ENCODE results near the gene FRMPD3. TPM values are rescaled to one million over a fixed set of nuclear protein-coding genes. Genes with fewer than 3 reads are reported as not detected.

FRMPD3 gene
- total RNA-seq, result 0.64 TPM

DNA sequence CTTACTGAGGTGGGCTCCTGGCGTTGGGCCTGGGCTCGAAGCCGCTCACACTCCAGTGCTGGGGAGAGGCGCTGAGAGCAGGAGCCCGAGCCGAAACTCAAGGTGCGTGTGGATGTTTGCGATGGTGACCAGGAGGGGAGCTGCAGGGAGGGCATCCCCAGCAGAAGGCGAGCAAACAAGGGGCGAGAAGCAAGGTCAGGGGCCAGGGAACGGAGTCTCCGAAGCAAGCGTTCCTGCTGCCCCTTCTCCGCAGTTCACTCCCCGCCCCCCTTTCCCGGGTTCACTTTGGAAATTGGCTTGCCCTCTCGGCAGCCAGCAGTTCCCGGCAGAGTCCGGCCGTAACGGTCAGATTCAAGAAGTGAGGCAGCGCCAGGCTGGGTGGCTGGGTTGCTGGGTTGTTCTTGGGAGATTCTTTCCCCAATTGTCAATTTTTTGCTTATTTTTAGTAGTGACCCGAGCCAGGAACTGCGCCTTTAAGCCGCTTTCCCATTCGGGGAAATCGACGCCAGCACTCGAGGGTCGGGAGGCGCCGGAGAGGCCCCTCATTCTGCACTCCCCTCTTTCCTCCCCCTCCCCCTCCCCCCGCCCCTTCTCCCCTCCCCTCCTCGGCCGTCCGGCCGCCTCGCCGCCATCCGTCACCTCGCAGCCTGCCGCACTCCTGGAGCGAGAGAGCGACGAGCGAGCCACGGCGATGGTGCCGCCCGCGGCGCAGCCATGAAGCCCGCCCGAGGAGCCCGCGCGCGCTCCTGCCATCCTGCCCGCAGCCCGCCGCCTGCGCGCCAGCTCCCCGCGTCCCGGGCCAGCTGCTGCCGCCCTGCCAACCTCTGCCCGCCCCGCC lies at the start of gene FRMPD3:
Gene FRMPD3, plus strand, starts transcription at position 655 of the 838 bp plus-strand sequence. CDS start 76,937 bp downstream, outside the sequence.
- Histone ChIP-seq H3K9me3 (no peaks in the 10 kb centered on the region), H3K27me3 (no peaks in the 10 kb centered on the region), H3K4me1 (no peaks in the 10 kb centered on the region), H3K27ac (no peak within 1 kb of the TSS), H3K36me3 (no peaks in the 10 kb centered on the region), H3K4me3 (peak within 1 kb of the TSS; percentile 48 to 64)
- no peak for DNase-seq (ENCODE audit: low spot score in 2 of 2)
- TF ChIP-seq, protein P1, sequence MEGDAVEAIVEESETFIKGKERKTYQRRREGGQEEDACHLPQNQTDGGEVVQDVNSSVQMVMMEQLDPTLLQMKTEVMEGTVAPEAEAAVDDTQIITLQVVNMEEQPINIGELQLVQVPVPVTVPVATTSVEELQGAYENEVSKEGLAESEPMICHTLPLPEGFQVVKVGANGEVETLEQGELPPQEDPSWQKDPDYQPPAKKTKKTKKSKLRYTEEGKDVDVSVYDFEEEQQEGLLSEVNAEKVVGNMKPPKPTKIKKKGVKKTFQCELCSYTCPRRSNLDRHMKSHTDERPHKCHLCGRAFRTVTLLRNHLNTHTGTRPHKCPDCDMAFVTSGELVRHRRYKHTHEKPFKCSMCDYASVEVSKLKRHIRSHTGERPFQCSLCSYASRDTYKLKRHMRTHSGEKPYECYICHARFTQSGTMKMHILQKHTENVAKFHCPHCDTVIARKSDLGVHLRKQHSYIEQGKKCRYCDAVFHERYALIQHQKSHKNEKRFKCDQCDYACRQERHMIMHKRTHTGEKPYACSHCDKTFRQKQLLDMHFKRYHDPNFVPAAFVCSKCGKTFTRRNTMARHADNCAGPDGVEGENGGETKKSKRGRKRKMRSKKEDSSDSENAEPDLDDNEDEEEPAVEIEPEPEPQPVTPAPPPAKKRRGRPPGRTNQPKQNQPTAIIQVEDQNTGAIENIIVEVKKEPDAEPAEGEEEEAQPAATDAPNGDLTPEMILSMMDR (IDR thresholded peaks at IDR 0.05), result no peak
- intact Hi-C loops (cut with DNase I), result no loop called here

- H3K27me3 ChIP-seq, result no peaks in the 10 kb centered on the region
- intact Hi-C loops (cut with DNase I), result no loop called here
- H3K27ac ChIP-seq, result no peak overlapping the region
- DNase-seq (ENCODE audit: low spot score in 2 of 2), result no peak
- TF ChIP-seq, protein P1 (IDR thresholded peaks at IDR 0.05), result no peak
- H3K4me1 ChIP-seq, result no peaks in the 10 kb centered on the region
- peaks cover 0 to 3% of the 10 kb centered on the region in 2 donors for H3K9me3 ChIP-seq
- no peaks in the 10 kb centered on the region for H3K36me3 ChIP-seq
- no peak overlapping the region for H3K4me3 ChIP-seq
Observed at GRCh38 chrX:107420571-107420970, 28.9 kb upstream of the FRMPD3 start.

GRCh38 chrX:107421337-107421861 lies 28.1 kb upstream of the FRMPD3 start:
- H3K4me3 ChIP-seq, result no peak overlapping the region
- no peak for DNase-seq (ENCODE audit: low spot score in 2 of 2)
- H3K4me1 ChIP-seq, result no peaks in the 10 kb centered on the region
- H3K36me3 ChIP-seq, result no peaks in the 10 kb centered on the region
- TF ChIP-seq, protein P1 (IDR thresholded peaks at IDR 0.05), result no peak
- H3K9me3 ChIP-seq, result peaks cover 0 to 7% of the 10 kb centered on the region in 2 donors
- no peak overlapping the region for H3K27ac ChIP-seq
- intact Hi-C loops (cut with DNase I), result no loop called here
- H3K27me3 ChIP-seq, result no peaks in the 10 kb centered on the region

GRCh38 chrX:107429090-107429489 lies 20.4 kb upstream of the FRMPD3 start:
- Histone ChIP-seq H3K27me3 (no peaks in the 10 kb centered on the region), H3K36me3 (no peaks in the 10 kb centered on the region), H3K9me3 (peaks cover 0 to 13% of the 10 kb centered on the region in 2 donors), H3K27ac (no peak overlapping the region), H3K4me3 (no peak overlapping the region), H3K4me1 (no peaks in the 10 kb centered on the region)
- intact Hi-C loops (cut with DNase I), result no loop called here
- TF ChIP-seq, protein P1 (IDR thresholded peaks at IDR 0.05), result no peak
- no peak for DNase-seq (ENCODE audit: low spot score in 2 of 2)

GRCh38 chrX:107440187-107440586 lies 9.3 kb upstream of the FRMPD3 start:
- H3K4me1 ChIP-seq, result no peaks in the 10 kb centered on the region
- no peak overlapping the region for H3K4me3 ChIP-seq
- H3K36me3 ChIP-seq, result no peaks in the 10 kb centered on the region
- TF ChIP-seq, protein P1 (IDR thresholded peaks at IDR 0.05), result no peak
- intact Hi-C loops (cut with DNase I), result no loop called here
- no peaks in the 10 kb centered on the region for H3K27me3 ChIP-seq
- no peak overlapping the region for H3K27ac ChIP-seq
- DNase-seq (ENCODE audit: low spot score in 2 of 2), result no peak
- no peaks in the 10 kb centered on the region for H3K9me3 ChIP-seq
